ENCODE data around the gene PALD1.
A peak's percentile ranks its signal among the peaks of the same experiment; 100 is the strongest.

PALD1 gene

GRCh38 chr10:70537398-70538194 is 59.0 kb downstream of the PALD1 start:
- no peak for DNase-seq

- DNase-seq: no peak
Measured at GRCh38 chr10:70538195-70538520, 59.6 kb downstream of the PALD1 start.

- no peak for DNase-seq
Measured at GRCh38 chr10:70538731-70539338, 60.3 kb downstream of the PALD1 start.

GRCh38 chr10:70539471-70539870 is 60.9 kb downstream of the PALD1 start:
- no peak for DNase-seq

GRCh38 chr10:70540089-70540788 is 61.7 kb downstream of the PALD1 start:
- peak in 1 of 2 donors; percentile 25 for DNase-seq

- DNase-seq: no peak
Measured at GRCh38 chr10:70540789-70541360, 62.3 kb downstream of the PALD1 start.

- DNase-seq: no peak
Measured at GRCh38 chr10:70541736-70542564, 63.4 kb downstream of the PALD1 start.

GRCh38 chr10:70542565-70542938 is 64.0 kb downstream of the PALD1 start:
- no peak for DNase-seq

- DNase-seq: no peak
Measured at GRCh38 chr10:70543911-70544310, 65.3 kb downstream of the PALD1 start.

GRCh38 chr10:70544431-70545340 is 66.1 kb downstream of the PALD1 start:
- peak; percentile 60 to 84 for DNase-seq

GRCh38 chr10:70546584-70546983 is 68.0 kb downstream of the PALD1 start:
- DNase-seq: no peak

- no peak for DNase-seq
Measured at GRCh38 chr10:70549351-70549961, 70.9 kb downstream of the PALD1 start.

- DNase-seq: peak; percentile 75 to 78
Measured at GRCh38 chr10:70549962-70550458, 71.4 kb downstream of the PALD1 start.

GRCh38 chr10:70550459-70550858 is 71.9 kb downstream of the PALD1 start:
- no peak for DNase-seq

- no peak for DNase-seq
Measured at GRCh38 chr10:70551466-70551865, 72.9 kb downstream of the PALD1 start.

GRCh38 chr10:70551971-70552422 is 73.4 kb downstream of the PALD1 start:
- no peak for DNase-seq

GRCh38 chr10:70552586-70552985 is 74.0 kb downstream of the PALD1 start:
- DNase-seq: no peak

- no peak for DNase-seq
Measured at GRCh38 chr10:70555371-70555770, 76.8 kb downstream of the PALD1 start.

GRCh38 chr10:70557086-70557845 is 78.7 kb downstream of the PALD1 start:
- DNase-seq: no peak

GRCh38 chr10:70557876-70558275 is 79.3 kb downstream of the PALD1 start:
- no peak for DNase-seq

All from inflammatory macrophage (primary cell).